Measurements from ENCODE around the gene TCN1.
"Not testable (repeated sequence)": the region's sequence is repeated elsewhere in the genome, so short reads cannot be mapped to it uniquely, and the experiment has no call there.

The TCN1 gene

GRCh38 chr11:59891781-59892181 is 25.5 kb upstream of the TCN1 start:
- Histone ChIP-seq H3K79me2 (ENCODE audit: low read length) (no peaks in the 10 kb centered on the region), H3K27me3 (ENCODE audit: low read depth, low read length) (no peaks in the 10 kb centered on the region), H3K9ac (ENCODE audit: low read length) (no peak overlapping the region), H3K9me3 (ENCODE audit: insufficient read depth, low read length) (no peaks in the 10 kb centered on the region), H3K27ac (ENCODE audit: low read length) (no peak overlapping the region), H3K4me3 (ENCODE audit: low read length) (no peak overlapping the region), H3K4me1 (ENCODE audit: low read length) (no peaks in the 10 kb centered on the region), H2AFZ (ENCODE audit: low read depth, low read length) (no peak overlapping the region), H3K36me3 (replicated peaks; ENCODE audit: low read depth, low read length) (no peaks in the 10 kb centered on the region), H4K20me1 (ENCODE audit: insufficient read depth, low read length) (no peaks in the 10 kb centered on the region), H3K4me2 (ENCODE audit: low read length) (no peak overlapping the region)
- TF ChIP-seq, protein P1, sequence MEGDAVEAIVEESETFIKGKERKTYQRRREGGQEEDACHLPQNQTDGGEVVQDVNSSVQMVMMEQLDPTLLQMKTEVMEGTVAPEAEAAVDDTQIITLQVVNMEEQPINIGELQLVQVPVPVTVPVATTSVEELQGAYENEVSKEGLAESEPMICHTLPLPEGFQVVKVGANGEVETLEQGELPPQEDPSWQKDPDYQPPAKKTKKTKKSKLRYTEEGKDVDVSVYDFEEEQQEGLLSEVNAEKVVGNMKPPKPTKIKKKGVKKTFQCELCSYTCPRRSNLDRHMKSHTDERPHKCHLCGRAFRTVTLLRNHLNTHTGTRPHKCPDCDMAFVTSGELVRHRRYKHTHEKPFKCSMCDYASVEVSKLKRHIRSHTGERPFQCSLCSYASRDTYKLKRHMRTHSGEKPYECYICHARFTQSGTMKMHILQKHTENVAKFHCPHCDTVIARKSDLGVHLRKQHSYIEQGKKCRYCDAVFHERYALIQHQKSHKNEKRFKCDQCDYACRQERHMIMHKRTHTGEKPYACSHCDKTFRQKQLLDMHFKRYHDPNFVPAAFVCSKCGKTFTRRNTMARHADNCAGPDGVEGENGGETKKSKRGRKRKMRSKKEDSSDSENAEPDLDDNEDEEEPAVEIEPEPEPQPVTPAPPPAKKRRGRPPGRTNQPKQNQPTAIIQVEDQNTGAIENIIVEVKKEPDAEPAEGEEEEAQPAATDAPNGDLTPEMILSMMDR (IDR thresholded peaks at IDR 0.05; ENCODE audit: low read depth, low read length): no peak

- not testable (repeated sequence) for H3K4me2 ChIP-seq (ENCODE audit: low read length); H3K9me3 ChIP-seq (ENCODE audit: insufficient read depth, low read length); H4K20me1 ChIP-seq (ENCODE audit: insufficient read depth, low read length); H3K4me3 ChIP-seq (ENCODE audit: low read length); H3K27me3 ChIP-seq (ENCODE audit: low read depth, low read length); H3K36me3 ChIP-seq (replicated peaks; ENCODE audit: low read depth, low read length); H3K9ac ChIP-seq (ENCODE audit: low read length); H2AFZ ChIP-seq (ENCODE audit: low read depth, low read length); H3K4me1 ChIP-seq (ENCODE audit: low read length); H3K79me2 ChIP-seq (ENCODE audit: low read length); H3K27ac ChIP-seq (ENCODE audit: low read length)
Observed at GRCh38 chr11:59887156-59887555, 20.9 kb upstream of the TCN1 start.

GRCh38 chr11:59883597-59883996 is 17.3 kb upstream of the TCN1 start:
- no peaks in the 10 kb centered on the region for H3K27me3 ChIP-seq (ENCODE audit: low read depth, low read length)
- H3K9ac ChIP-seq (ENCODE audit: low read length): no peak overlapping the region
- no peaks in the 10 kb centered on the region for H3K4me1 ChIP-seq (ENCODE audit: low read length)
- no peak overlapping the region for H3K27ac ChIP-seq (ENCODE audit: low read length)
- no peak overlapping the region for H3K4me3 ChIP-seq (ENCODE audit: low read length)
- H3K9me3 ChIP-seq (ENCODE audit: insufficient read depth, low read length): no peaks in the 10 kb centered on the region
- no peaks in the 10 kb centered on the region for H3K79me2 ChIP-seq (ENCODE audit: low read length)
- TF ChIP-seq, protein P1 (IDR thresholded peaks at IDR 0.05; ENCODE audit: low read depth, low read length): no peak
- no peak for TF ChIP-seq EZH2phosphoT487 (IDR thresholded peaks at IDR 0.05; ENCODE audit: low read depth)
- H3K36me3 ChIP-seq (replicated peaks; ENCODE audit: low read depth, low read length): no peaks in the 10 kb centered on the region
- no peaks in the 10 kb centered on the region for H4K20me1 ChIP-seq (ENCODE audit: insufficient read depth, low read length)
- no peak overlapping the region for H3K4me2 ChIP-seq (ENCODE audit: low read length)
- no peak overlapping the region for H2AFZ ChIP-seq (ENCODE audit: low read depth, low read length)

GRCh38 chr11:59879567-59879966 is 13.3 kb upstream of the TCN1 start:
- H3K4me2 ChIP-seq (ENCODE audit: low read length): no peak overlapping the region
- H3K4me3 ChIP-seq (ENCODE audit: low read length): no peak overlapping the region
- no peak overlapping the region for H3K9ac ChIP-seq (ENCODE audit: low read length)
- H3K36me3 ChIP-seq (replicated peaks; ENCODE audit: low read depth, low read length): no peaks in the 10 kb centered on the region
- H3K9me3 ChIP-seq (ENCODE audit: insufficient read depth, low read length): no peaks in the 10 kb centered on the region
- no peak overlapping the region for H3K27ac ChIP-seq (ENCODE audit: low read length)
- no peaks in the 10 kb centered on the region for H3K27me3 ChIP-seq (ENCODE audit: low read depth, low read length)
- TF ChIP-seq EZH2phosphoT487 (IDR thresholded peaks at IDR 0.05; ENCODE audit: low read depth): no peak
- TF ChIP-seq, protein P1 (IDR thresholded peaks at IDR 0.05; ENCODE audit: low read depth, low read length): no peak
- no peaks in the 10 kb centered on the region for H3K79me2 ChIP-seq (ENCODE audit: low read length)
- no peaks in the 10 kb centered on the region for H4K20me1 ChIP-seq (ENCODE audit: insufficient read depth, low read length)
- H2AFZ ChIP-seq (ENCODE audit: low read depth, low read length): no peak overlapping the region
- no peaks in the 10 kb centered on the region for H3K4me1 ChIP-seq (ENCODE audit: low read length)

DNA sequence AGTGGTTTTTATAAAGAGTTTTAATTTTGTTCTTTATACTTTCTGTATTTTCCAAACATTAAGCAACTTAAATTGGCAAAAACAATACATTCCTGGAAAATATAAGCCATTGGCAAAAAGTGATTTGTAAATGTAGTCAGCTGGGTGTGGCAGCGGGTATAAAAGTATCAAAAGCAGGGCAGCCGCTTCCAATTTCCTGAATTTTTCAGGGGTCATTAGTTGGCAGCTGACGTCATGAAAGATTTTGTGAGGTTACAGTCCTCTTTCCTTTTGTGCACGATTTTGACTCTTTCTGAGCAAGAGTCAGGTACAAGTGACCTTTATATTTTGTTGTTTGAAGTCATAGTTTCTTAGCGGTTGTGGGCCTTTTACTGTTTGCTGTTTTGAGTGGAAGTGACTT is 12.3 kb upstream of the TCN1 start, which contains the start of gene OOSP3:
TSS of gene OOSP3 (plus strand) at position 208 of the 400 bp plus-strand sequence. CDS start at position 235, 27 bp downstream.
- Histone ChIP-seq H2AFZ (ENCODE audit: low read depth, low read length) (no peak within 1 kb of the TSS), H3K4me2 (ENCODE audit: low read length) (no peak within 1 kb of the TSS)

More for the DNA sequence above, 12.3 kb upstream of the TCN1 start, which contains the start of gene OOSP3:
- Histone ChIP-seq H3K27ac (ENCODE audit: low read length) (no peak within 1 kb of the TSS), H3K27me3 (ENCODE audit: low read depth, low read length) (no peaks in the 10 kb centered on the region), H3K9me3 (ENCODE audit: insufficient read depth, low read length) (no peaks in the 10 kb centered on the region), H3K4me3 (ENCODE audit: low read length) (no peak within 1 kb of the TSS), H3K9ac (ENCODE audit: low read length) (no peak within 1 kb of the TSS), H3K79me2 (ENCODE audit: low read length) (no peaks in the 10 kb centered on the region), H3K4me1 (ENCODE audit: low read length) (no peaks in the 10 kb centered on the region), H4K20me1 (ENCODE audit: insufficient read depth, low read length) (no peaks in the 10 kb centered on the region), H3K36me3 (replicated peaks; ENCODE audit: low read depth, low read length) (no peaks in the 10 kb centered on the region)
- TF ChIP-seq, protein P1 (IDR thresholded peaks at IDR 0.05; ENCODE audit: low read depth, low read length): no peak
- TF ChIP-seq EZH2phosphoT487 (IDR thresholded peaks at IDR 0.05; ENCODE audit: low read depth): no peak

All from OCI-LY3 (cell line).